Body of pancreas (tissue), 4 donors: ENCODE data around the gene MESP2. TPM values are rescaled to one million over a fixed set of nuclear protein-coding genes. Genes with fewer than 3 reads are reported as not detected.
A peak's percentile ranks its signal among the peaks of the same experiment; 100 is the strongest.

Experiments
- ATAC-seq: fragments of 150-250 bp; one replicate; pipeline ENCODE4 v1.9.1; 2016
- DNase-seq, 4 donors: peaks; one replicate each; pipeline ENCODE4 v3.0.0-alpha.2; 2019
- H3K27ac ChIP-seq, 4 donors: fragments of 200-600 bp; sonication (generic); 1 replicate in 3 of 4; 2 replicates in 1 of 4; pipeline versions ENCODE4 v1.5.1 to v1.6.1; 2016 to 2019; ENCODE audit warnings: mild to moderate bottlenecking in 1 of 4, mixed read lengths in 1 of 4, moderate library complexity in 1 of 4
- H3K27me3 ChIP-seq, 2 donors: fragments of 200-600 bp; sonication (generic); one replicate each; pipeline ENCODE4 v1.6.0; 2016; ENCODE audit warnings: mild to moderate bottlenecking in 1 of 2
- H3K36me3 ChIP-seq, 2 donors: fragments of 200-600 bp; sonication (generic); replicated peaks in 1 of 2; 2 replicates each; pipeline ENCODE4 v1.5.1; 2016; ENCODE audit warnings: low read depth in 2 of 2; ENCODE audit not compliant: insufficient read depth in 1 of 2
- H3K4me1 ChIP-seq: fragments of 200-600 bp; sonication (generic); one replicate; pipeline ENCODE4 v1.6.0; 2016
- H3K4me3 ChIP-seq, 2 donors: fragments of 200-600 bp; sonication (generic); 1 replicate in 1 of 2; 2 replicates in 1 of 2; pipeline ENCODE4 v1.5.1; 2016 to 2019
- H3K9me3 ChIP-seq, 3 donors: fragments of 200-600 bp; sonication (generic); 1 replicate in 2 of 3; 2 replicates in 1 of 3; pipeline ENCODE4 v1.5.1; 2016
- POLR2A ChIP-seq, 3 donors: fragments of 450-650 bp; IDR thresholded peaks; one replicate each; pipeline ENCODE4 v1.6.1; 2016; ENCODE audit warnings: antibody characterized with exemption in 3 of 3, mild to moderate bottlenecking in 2 of 3
- WGBS, 2 donors: methylation state at CpG; one replicate each; pipeline ENCODE4 v1.1.5; 2017; 5-methylcytosine and 5-hydroxymethylcytosine counted together
- intact Hi-C: fragments of 100-400 bp; cut with DNase I; formaldehyde crosslinking; loops from one replicate; pipeline ENCODE4 v1.15.1; 2023
- total RNA-seq, 2 donors: library from RNA; depleted of rRNA; stranded (reverse); fragments of >200 nt; gene quantifications; one replicate each; pipeline ENCODE4 v1.1.0, GENCODE V29; 2016
- TF ChIP-seq, protein P1 (sequence below), 7 experiments: fragments of 450-650 bp in 4 of 7; fragments of 200-600 bp in 3 of 7; sonication (generic) in 3 of 7; IDR thresholded peaks; one replicate each; pipeline ENCODE4 v1.5.1; 2016 to 2019; ENCODE audit warnings: antibody characterized with exemption in 7 of 7

Gene MESP2
- total RNA-seq, 2 donors from 2014 or later, result 1.8 TPM; not detected in 1

DNA sequence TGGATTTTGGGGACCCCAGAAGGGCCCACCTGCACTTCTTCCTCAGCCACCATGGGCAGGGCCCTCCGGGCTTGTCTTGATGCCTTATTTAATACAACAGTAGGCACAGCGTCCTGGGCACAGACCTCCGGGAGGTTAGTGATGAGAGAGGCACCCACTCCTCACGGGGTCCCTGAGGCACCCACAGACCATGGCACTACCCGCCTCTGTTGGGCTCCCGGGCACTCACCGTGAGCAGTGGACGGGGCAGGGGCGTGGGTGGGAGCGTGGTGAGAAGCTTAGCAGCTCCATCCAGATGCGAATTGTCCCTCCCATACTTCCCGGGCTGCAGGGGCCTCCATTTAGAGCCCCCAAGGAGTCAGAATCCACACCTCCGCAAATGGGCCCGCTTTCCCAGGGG is 317 bp upstream of the MESP2 start:
- intact Hi-C loops, result no loop called here
- 83 to 95% methylated on average over 4 to 14 of the region's 14 CpGs for whole genome bisulfite sequencing, 2 donors
- Histone ChIP-seq H3K9me3 (no peaks in the 10 kb centered on the region), H3K4me3 (no peak overlapping the region), H3K27ac (no peak overlapping the region), H3K4me1 (peaks cover 31% of the 10 kb centered on the region), H3K36me3 (no peaks in the 10 kb centered on the region), H3K27me3 (no peaks in the 10 kb centered on the region)
- DNase-seq (no peak), ATAC-seq (no peak)
- no peak for TF ChIP-seq POLR2A (IDR thresholded peaks at IDR 0.05)
- TF ChIP-seq, protein P1, sequence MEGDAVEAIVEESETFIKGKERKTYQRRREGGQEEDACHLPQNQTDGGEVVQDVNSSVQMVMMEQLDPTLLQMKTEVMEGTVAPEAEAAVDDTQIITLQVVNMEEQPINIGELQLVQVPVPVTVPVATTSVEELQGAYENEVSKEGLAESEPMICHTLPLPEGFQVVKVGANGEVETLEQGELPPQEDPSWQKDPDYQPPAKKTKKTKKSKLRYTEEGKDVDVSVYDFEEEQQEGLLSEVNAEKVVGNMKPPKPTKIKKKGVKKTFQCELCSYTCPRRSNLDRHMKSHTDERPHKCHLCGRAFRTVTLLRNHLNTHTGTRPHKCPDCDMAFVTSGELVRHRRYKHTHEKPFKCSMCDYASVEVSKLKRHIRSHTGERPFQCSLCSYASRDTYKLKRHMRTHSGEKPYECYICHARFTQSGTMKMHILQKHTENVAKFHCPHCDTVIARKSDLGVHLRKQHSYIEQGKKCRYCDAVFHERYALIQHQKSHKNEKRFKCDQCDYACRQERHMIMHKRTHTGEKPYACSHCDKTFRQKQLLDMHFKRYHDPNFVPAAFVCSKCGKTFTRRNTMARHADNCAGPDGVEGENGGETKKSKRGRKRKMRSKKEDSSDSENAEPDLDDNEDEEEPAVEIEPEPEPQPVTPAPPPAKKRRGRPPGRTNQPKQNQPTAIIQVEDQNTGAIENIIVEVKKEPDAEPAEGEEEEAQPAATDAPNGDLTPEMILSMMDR (IDR thresholded peaks at IDR 0.05), result no peak

DNA sequence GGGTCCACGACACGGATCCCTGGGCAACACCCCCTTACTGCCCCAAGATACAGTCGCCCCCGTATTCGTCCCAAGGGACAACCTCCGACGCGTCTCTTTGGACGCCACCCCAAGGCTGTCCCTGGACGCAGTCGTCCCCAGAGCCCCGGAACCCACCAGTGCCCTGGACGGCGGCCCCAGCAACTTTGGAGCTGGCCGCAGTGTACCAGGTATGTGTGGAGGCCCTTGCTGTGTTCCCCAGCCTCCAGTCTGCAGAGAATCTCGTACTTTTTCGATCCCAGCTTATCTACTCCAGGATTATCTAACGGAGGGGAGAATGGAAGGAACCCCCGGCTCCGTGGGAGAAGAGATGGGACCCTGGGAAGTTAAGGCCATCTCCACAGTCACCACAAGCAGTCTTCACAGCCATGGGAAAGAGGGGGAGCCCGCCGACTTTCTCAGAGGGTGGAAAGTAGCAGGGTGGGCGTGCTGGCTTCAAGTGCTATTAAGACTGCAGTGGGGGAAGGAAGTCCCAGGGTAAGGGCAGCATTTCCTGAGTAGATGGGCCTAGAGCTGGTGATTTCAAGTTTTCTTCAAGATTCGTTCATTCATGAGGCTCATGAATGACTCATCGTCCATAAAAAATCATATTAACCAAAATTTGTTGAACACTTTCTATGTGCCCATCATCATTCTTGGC is 1.1 kb downstream of the MESP2 start:
- Histone ChIP-seq H3K27ac (no peak overlapping the region), H3K4me3 (no peak overlapping the region), H3K9me3 (no peaks in the 10 kb centered on the region), H3K36me3 (no peaks in the 10 kb centered on the region), H3K27me3 (no peaks in the 10 kb centered on the region), H3K4me1 (peaks cover 35% of the 10 kb centered on the region)
- TF ChIP-seq, protein P1 (IDR thresholded peaks at IDR 0.05), result no peak
- no peak for TF ChIP-seq POLR2A (IDR thresholded peaks at IDR 0.05)
- ATAC-seq (no peak), DNase-seq (no peak)
- intact Hi-C loops, result no loop called here
- WGBS, 2 donors, result 80 to 81% methylated on average over 22 to 23 of the region's 25 CpGs

DNA sequence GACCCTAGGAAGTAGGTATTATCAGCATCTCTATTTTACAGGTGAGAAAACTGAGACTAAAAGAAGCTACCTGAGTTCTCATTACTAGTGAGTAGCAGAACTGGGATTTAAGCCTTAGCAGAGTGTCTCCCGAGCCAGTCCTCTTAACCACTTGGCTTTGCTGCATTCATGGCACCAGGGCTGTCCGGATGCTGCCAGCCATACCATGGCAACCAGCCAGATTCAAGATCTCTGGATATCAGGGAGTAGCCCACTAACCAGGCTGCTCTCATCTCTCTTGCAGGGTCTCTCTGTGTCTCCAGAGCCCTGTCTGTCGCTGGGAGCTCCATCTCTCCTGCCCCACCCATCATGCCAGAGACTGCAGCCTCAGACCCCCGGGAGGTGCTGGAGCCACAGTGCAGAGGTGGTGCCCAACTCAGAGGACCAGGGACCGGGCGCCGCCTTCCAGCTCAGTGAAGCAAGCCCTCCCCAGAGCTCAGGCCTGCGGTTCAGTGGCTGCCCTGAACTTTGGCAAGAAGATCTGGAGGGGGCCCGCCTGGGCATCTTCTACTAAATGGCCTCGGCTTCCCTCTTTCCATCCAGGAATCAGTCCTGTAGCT is 1.7 kb downstream of the MESP2 start:
- TF ChIP-seq POLR2A (IDR thresholded peaks at IDR 0.05), result no peak
- TF ChIP-seq, protein P1 (IDR thresholded peaks at IDR 0.05), result no peak
- no peaks in the 10 kb centered on the region for H3K36me3 ChIP-seq
- peaks cover 35% of the 10 kb centered on the region for H3K4me1 ChIP-seq
- no peak overlapping the region for H3K27ac ChIP-seq
- WGBS, 2 donors, result 93 to 94% methylated on average over 8 to 10 of the region's 10 CpGs
- intact Hi-C loops, result no loop called here
- H3K9me3 ChIP-seq, result no peaks in the 10 kb centered on the region
- peak in 1 of 4 donors; percentile 15 for DNase-seq
- no peaks in the 10 kb centered on the region for H3K27me3 ChIP-seq
- no peak for ATAC-seq
- no peak overlapping the region for H3K4me3 ChIP-seq

- Histone ChIP-seq H3K4me1 (peaks cover 37% of the 10 kb centered on the region), H3K27me3 (no peaks in the 10 kb centered on the region), H3K9me3 (no peaks in the 10 kb centered on the region), H3K36me3 (no peaks in the 10 kb centered on the region), H3K4me3 (no peak overlapping the region), H3K27ac (no peak overlapping the region)
- no peak for TF ChIP-seq POLR2A (IDR thresholded peaks at IDR 0.05)
- WGBS, 2 donors, result 91 to 96% methylated on average over 3 to 4 of the region's 4 CpGs
- DNase-seq (no peak), ATAC-seq (no peak)
- intact Hi-C loops, result no loop called here
These were observed 2.7 kb downstream of the MESP2 start for GRCh38 chr15:89778861-89779260.

DNA sequence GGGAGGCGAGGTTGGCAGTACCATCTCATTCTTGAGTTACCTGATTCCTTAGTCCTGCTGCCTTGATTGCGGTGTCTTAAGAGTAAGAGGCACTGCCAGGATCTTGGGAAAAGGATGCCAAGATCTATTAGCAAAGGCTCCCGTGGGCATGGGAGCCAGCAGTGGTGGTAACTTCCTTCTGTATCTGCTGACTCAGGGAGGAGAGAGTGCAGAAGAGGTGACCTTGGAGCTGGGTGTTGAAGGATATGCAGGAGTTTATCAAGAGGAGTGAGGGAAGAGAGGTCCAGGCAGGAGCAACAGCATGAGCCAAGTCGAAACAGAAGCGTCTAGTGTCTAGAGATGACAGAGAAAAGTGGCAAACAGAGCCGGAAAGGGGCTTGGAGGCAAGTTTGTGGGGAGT is 4.5 kb downstream of the MESP2 start:
- Histone ChIP-seq H3K9me3 (no peaks in the 10 kb centered on the region), H3K27ac (no peak overlapping the region), H3K4me3 (no peak overlapping the region), H3K4me1 (peaks cover 51% of the 10 kb centered on the region), H3K27me3 (no peaks in the 10 kb centered on the region), H3K36me3 (no peaks in the 10 kb centered on the region)
- TF ChIP-seq POLR2A (IDR thresholded peaks at IDR 0.05), result no peak
- TF ChIP-seq, protein P1 (IDR thresholded peaks at IDR 0.05), result no peak
- DNase-seq, result no peak
- 68 to 81% methylated on average over 6 of the region's 6 CpGs for WGBS, 2 donors
- intact Hi-C loops, result no loop called here
- ATAC-seq, result no peak
